A549 (cell line): Measurements from ENCODE around the gene RAB11FIP5. TPM values are rescaled to one million over a fixed set of nuclear protein-coding genes. Genes with fewer than 3 reads are reported as not detected.

Source experiments
- ATAC-seq, 2 experiments: fragments of 200-7000 bp in 1 of 2; fragments of >200 bp in 1 of 2; cut with Nextera tagmentation in 1 of 2; cut with Tn5 transposase in 1 of 2; 3 replicates each; pipeline versions ENCODE4 v1.8.0 to v1.9.1; 2018 to 2020; ENCODE audit warnings: mild to moderate bottlenecking in 1 of 2, moderate library complexity in 1 of 2
- CTCF ChIA-PET: fragments of 300-600 bp; sonication (Branson Sonifier 250); formaldehyde crosslinking; extraction: SDS; loops from one replicate; lab custom pipeline; 2021; ENCODE audit warnings: antibody characterized with exemption, inconsistent platforms; lab: Yijun Ruan, JAX
- POLR2A ChIA-PET: fragments of 350-600 bp; formaldehyde crosslinking; extraction: SDS; loops from one replicate; lab custom pipeline; 2021; ENCODE audit warnings: antibody characterized with exemption, inconsistent platforms; lab: Yijun Ruan, JAX
- DNase-seq, 2 experiments: peaks; one replicate each; pipeline versions ENCODE4 v3.0.0 to v3.0.0-alpha.2; 2011 to 2016; ENCODE audit warnings: low read depth in 1 of 2, low spot score in 1 of 2
- FAIRE-seq: peaks from 2 replicates; lab custom pipeline; 2011; peaks lifted over from hg19 to GRCh38; lab: Jason Lieb, UNC
- H3K27ac ChIP-seq, 2 experiments: fragments of >200 bp; sonication (Bioruptor Twin); formaldehyde crosslinking; 3 replicates each; pipeline ENCODE4 v1.5.1; 2016 to 2017
- H3K4me1 ChIP-seq: fragments of >200 bp; sonication (Bioruptor Twin); formaldehyde crosslinking; 3 replicates; pipeline ENCODE4 v1.6.1; 2016
- H3K4me2 ChIP-seq: fragments of >200 bp; sonication (Bioruptor Twin); formaldehyde crosslinking; 3 replicates; pipeline ENCODE4 v1.6.1; 2016
- H3K4me3 ChIP-seq: fragments of >200 bp; sonication (Bioruptor Twin); formaldehyde crosslinking; 3 replicates; pipeline ENCODE4 v1.5.1; 2016
- H3K9me3 ChIP-seq: fragments of >200 bp; sonication (Bioruptor Twin); formaldehyde crosslinking; 3 replicates; pipeline ENCODE4 v1.6.1; 2016
- BHLHE40 ChIP-seq: IDR thresholded peaks from 2 replicates; pipeline ENCODE4 v1.6.1; 2012; ENCODE audit warnings: low read depth, low read length, inconsistent platforms
- CBX2 ChIP-seq: fragments of 200-600 bp; sonication (generic); IDR thresholded peaks from 2 replicates; pipeline ENCODE4 v1.6.1; 2016; ENCODE audit warnings: low read depth, mild to moderate bottlenecking, borderline replicate concordance
- CEBPB ChIP-seq, 2 experiments: fragments of >200 bp in 1 of 2; sonication (Bioruptor Twin) in 1 of 2; formaldehyde crosslinking in 1 of 2; IDR thresholded peaks; 2 replicates each; pipeline ENCODE4 v1.6.1; 2012 to 2016
- CHD4 ChIP-seq: fragments of 200-600 bp; sonication (generic); IDR thresholded peaks from 2 replicates; pipeline ENCODE4 v1.6.1; 2016; ENCODE audit warnings: antibody characterized with exemption, mild to moderate bottlenecking, borderline replicate concordance
- EHMT2 ChIP-seq: fragments of 200-600 bp; sonication (generic); IDR thresholded peaks from 2 replicates; pipeline ENCODE4 v1.6.1; 2016; ENCODE audit warnings: antibody characterized with exemption, low read depth, mild to moderate bottlenecking, moderate library complexity
- ELK1 ChIP-seq: fragments of 150-350 bp; IDR thresholded peaks from 2 replicates; pipeline ENCODE4 v1.6.1; 2014; ENCODE audit warnings: low read depth, mild to moderate bottlenecking, low read length
- FOSL2 ChIP-seq, 2 experiments: fragments of 450-650 bp in 1 of 2; fragments of >200 bp in 1 of 2; sonication (Bioruptor Twin) in 1 of 2; formaldehyde crosslinking; IDR thresholded peaks; 2 replicates each; pipeline versions ENCODE4 v1.5.0 to v1.6.1; 2016 to 2020; ENCODE audit warnings: mild to moderate bottlenecking in 1 of 2, moderate library complexity in 1 of 2
- HEYL ChIP-seq: fragments of 250-450 bp; sonication (Bioruptor Pico); IDR thresholded peaks from 2 replicates; pipeline ENCODE4 v1.8.0; 2021; ENCODE audit warnings: mild to moderate bottlenecking, moderate library complexity
- KDM5A ChIP-seq: fragments of 200-600 bp; sonication (generic); IDR thresholded peaks from 2 replicates; pipeline ENCODE4 v1.6.1; 2016; ENCODE audit warnings: antibody characterized with exemption, mild to moderate bottlenecking
- NR3C1 ChIP-seq: fragments of >200 bp; sonication (Bioruptor Twin); formaldehyde crosslinking; IDR thresholded peaks from 3 replicates; pipeline ENCODE4 v1.6.1; 2017
- PHF8 ChIP-seq: fragments of 200-600 bp; sonication (generic); IDR thresholded peaks from 2 replicates; pipeline ENCODE4 v1.6.1; 2016; ENCODE audit warnings: low read depth, mild to moderate bottlenecking, antibody characterized with exemption, moderate library complexity, borderline replicate concordance
- RAD21 ChIP-seq, 2 experiments: fragments of >200 bp in 1 of 2; sonication (Bioruptor Twin) in 1 of 2; formaldehyde crosslinking in 1 of 2; IDR thresholded peaks in 1 of 2; conservative IDR thresholded peaks in 1 of 2; 2 replicates in 1 of 2; 3 replicates in 1 of 2; pipeline ENCODE4 v1.6.1; 2012 to 2018; ENCODE audit warnings: inconsistent platforms in 1 of 2
- REST ChIP-seq: fragments of 200-600 bp; sonication (generic); IDR thresholded peaks from 2 replicates; pipeline ENCODE4 v1.6.1; 2016; ENCODE audit warnings: antibody characterized with exemption, mild to moderate bottlenecking, moderate library complexity
- RFX5 ChIP-seq: fragments of 450-650 bp; IDR thresholded peaks from 2 replicates; pipeline ENCODE4 v1.7.1; 2014; ENCODE audit warnings: antibody characterized with exemption, mild to moderate bottlenecking, moderate library complexity
- USF2 ChIP-seq: fragments of 450-650 bp; IDR thresholded peaks from 2 replicates; pipeline ENCODE4 v1.6.1; 2014; ENCODE audit warnings: antibody characterized with exemption
- ZFP36 ChIP-seq: fragments of 450-650 bp; IDR thresholded peaks from 2 replicates; pipeline ENCODE4 v1.6.1; 2014; ENCODE audit warnings: borderline replicate concordance; ENCODE audit not compliant: partially characterized antibody
- WGBS: methylation state at CpG from one replicate; pipeline ENCODE4 v1.1.6; 2017; ENCODE audit errors: missing lambda C conversion rate; 5-methylcytosine and 5-hydroxymethylcytosine counted together
- polyA plus RNA-seq, 4 experiments: library from polyadenylated mRNA; depleted of rRNA in 3 of 4; stranded (reverse); fragments of >200 nt; fragmentation: RNase III in 1 of 4; extraction: RNeasy Plus Mini Kit Qiagen cat#74134 plus additional on column Dnase treatment in 1 of 4; gene quantifications; 2 replicates in 3 of 4; 3 replicates in 1 of 4; pipeline ENCODE4 v1.2.3, GENCODE V29; 2011 to 2017

The RAB11FIP5 gene
- polyA plus RNA-seq, 2 of the 4 experiments (the other 2 are of a cell fraction) = 21.6 to 21.8 TPM

DNA sequence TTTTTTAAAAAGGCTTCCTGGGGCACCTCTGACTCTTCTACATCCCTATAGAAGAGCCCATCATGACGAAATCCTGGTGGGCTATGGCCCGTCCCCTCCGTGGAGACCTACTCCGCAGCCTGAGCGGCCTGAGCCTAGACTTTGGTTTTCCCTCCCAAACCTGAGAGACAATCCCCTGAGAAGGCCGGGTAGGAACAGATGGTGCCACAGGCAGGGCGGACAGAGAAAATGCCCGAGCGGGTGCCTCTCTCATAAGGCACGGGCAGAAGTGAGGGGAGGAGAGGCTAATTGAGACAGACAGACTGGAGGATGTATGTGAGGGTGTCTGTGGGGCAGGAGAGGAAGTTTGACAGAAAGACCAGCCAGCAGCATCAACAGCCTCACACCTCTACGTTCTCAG lies 21.1 kb downstream of the RAB11FIP5 start:
- WGBS = 89% methylated on average over 11 of the region's 11 CpGs
- FAIRE-seq (no peak), ATAC-seq (no peak), DNase-seq (no peak)
- H3K4me2 ChIP-seq = no peak overlapping the region
- no peak overlapping the region for H3K27ac ChIP-seq
- ChIA-PET CTCF (interaction anchor here (1.7 to 3.7 kb wide), 4 partner anchors 19 to 73 kb away, joined by 6 to 20 read pairs (median 8); no protein-coding TSS in a partner anchor), POLR2A (no interaction called here)
- H3K4me1 ChIP-seq = peaks cover 18% of the 10 kb centered on the region
- H3K4me3 ChIP-seq = no peak overlapping the region
- H3K9me3 ChIP-seq = no peaks in the 10 kb centered on the region
- TF ChIP-seq CHD4 (no peak), RAD21 (conservative IDR thresholded peaks at IDR 0.05 in 1 of 2, IDR thresholded peaks at IDR 0.05 in 1 of 2) (no peak), NR3C1 (no peak), KDM5A (no peak), BHLHE40 (no peak), RFX5 (no peak), PHF8 (no peak), HEYL (CRISPR knock-in tag) (no peak), FOSL2 (IDR thresholded peaks at IDR 0.05) (no peak), FOSL2 (CRISPR knock-in tag; IDR thresholded peaks at IDR 0.05) (no peak)
- TF ChIP-seq, all 56 proteins: peak for 0

GRCh38 chr2:73091164-73091563 lies 21.6 kb downstream of the RAB11FIP5 start:
- H3K4me3 ChIP-seq = no peak overlapping the region
- TF ChIP-seq CEBPB (IDR thresholded peaks at IDR 0.05) (no peak), CBX2 (no peak), USF2 (no peak), EHMT2 (no peak), ELK1 (no peak), NR3C1 (no peak), REST (no peak), ZFP36 (no peak)
- ATAC-seq = no peak
- DNase-seq = no peak
- POLR2A ChIA-PET = no interaction called here
- H3K4me1 ChIP-seq = peaks cover 18% of the 10 kb centered on the region
- CTCF ChIA-PET = interaction anchor here (1.7 to 3.7 kb wide), 3 partner anchors 19 to 73 kb away, joined by 7 to 20 read pairs (median 8); no protein-coding TSS in a partner anchor
- H3K9me3 ChIP-seq = no peaks in the 10 kb centered on the region
- H3K27ac ChIP-seq = no peak overlapping the region
- H3K4me2 ChIP-seq = no peak overlapping the region
- no peak for FAIRE-seq
- 83% methylated on average over 7 of the region's 7 CpGs for WGBS
